HFFc6 (cell line): ENCODE measurements around the gene KLF6. TPM values are rescaled to one million over a fixed set of nuclear protein-coding genes. Genes with fewer than 3 reads are reported as not detected.

Source experiments
- DNase-seq: peaks from one replicate; pipeline ENCODE4 v3.0.0-alpha.2; 2018
- H3K27ac Mint-ChIP-seq: 2 replicates; pipeline ENCODE4 v1.8.0; 2020; ENCODE audit warnings: mild to moderate bottlenecking, mixed read lengths
- H3K27me3 Mint-ChIP-seq: 2 replicates; pipeline ENCODE4 v1.8.0; 2021; ENCODE audit warnings: mild to moderate bottlenecking, moderate library complexity, mixed read lengths; ENCODE audit not compliant: insufficient read depth
- H3K36me3 Mint-ChIP-seq: 2 replicates; pipeline ENCODE4 v1.8.0; 2021; ENCODE audit warnings: low read depth, mixed read lengths
- H3K4me1 Mint-ChIP-seq: 2 replicates; pipeline ENCODE4 v1.8.0; 2020; ENCODE audit warnings: low read depth, mixed read lengths
- H3K4me3 Mint-ChIP-seq: 2 replicates; pipeline ENCODE4 v1.8.0; 2020; ENCODE audit warnings: mild to moderate bottlenecking, moderate library complexity, mixed read lengths
- H3K9me3 Mint-ChIP-seq: 2 replicates; pipeline ENCODE4 v1.8.0; 2020; ENCODE audit warnings: mild to moderate bottlenecking, mixed read lengths
- total RNA-seq, 6 experiments: library from RNA; stranded (reverse); fragmentation: NEBNext Ultra II Directional; extraction: Animal tissue kit (Norgen Biotek cat#: 25700); gene quantifications; 2 replicates in 1 of 6; 3 replicates in 5 of 6; pipeline ENCODE4 v1.2.3, GENCODE V29; 2021
- TF ChIP-seq, protein P1 (sequence below): fragments of 200-600 bp; sonication (generic); IDR thresholded peaks from 2 replicates; pipeline ENCODE4 v1.5.0; 2021; ENCODE audit warnings: antibody characterized with exemption, mild to moderate bottlenecking

Gene KLF6
- total RNA-seq, 6 experiments from 2014 or later: 114 to 154 (median 142) TPM

DNA sequence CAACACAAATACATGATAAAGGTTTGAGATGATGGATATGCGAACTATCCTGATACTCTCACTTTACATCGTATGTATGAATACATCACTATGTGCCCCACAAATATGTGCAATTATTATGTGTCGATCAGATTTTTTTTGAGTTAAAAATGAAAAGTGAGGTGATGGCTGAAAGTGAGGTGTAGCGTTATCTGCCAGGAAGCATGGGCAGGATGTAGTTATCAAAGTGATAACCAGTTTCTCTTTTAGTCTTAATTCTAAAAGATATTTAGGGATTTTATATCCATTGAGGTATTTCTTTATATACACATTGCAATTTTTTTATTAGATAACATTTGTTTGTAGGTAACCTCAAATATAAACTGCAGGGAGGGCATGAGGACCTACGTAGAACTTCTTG, 15.6 kb upstream of the KLF6 start:
- Mint-ChIP-seq H3K36me3 (no peaks in the 10 kb centered on the region), H3K4me3 (no peak overlapping the region), H3K4me1 (peaks cover 31% of the 10 kb centered on the region), H3K27me3 (no peaks in the 10 kb centered on the region), H3K9me3 (no peaks in the 10 kb centered on the region), H3K27ac (no peak overlapping the region)
- DNase-seq: no peak
- TF ChIP-seq, protein P1, sequence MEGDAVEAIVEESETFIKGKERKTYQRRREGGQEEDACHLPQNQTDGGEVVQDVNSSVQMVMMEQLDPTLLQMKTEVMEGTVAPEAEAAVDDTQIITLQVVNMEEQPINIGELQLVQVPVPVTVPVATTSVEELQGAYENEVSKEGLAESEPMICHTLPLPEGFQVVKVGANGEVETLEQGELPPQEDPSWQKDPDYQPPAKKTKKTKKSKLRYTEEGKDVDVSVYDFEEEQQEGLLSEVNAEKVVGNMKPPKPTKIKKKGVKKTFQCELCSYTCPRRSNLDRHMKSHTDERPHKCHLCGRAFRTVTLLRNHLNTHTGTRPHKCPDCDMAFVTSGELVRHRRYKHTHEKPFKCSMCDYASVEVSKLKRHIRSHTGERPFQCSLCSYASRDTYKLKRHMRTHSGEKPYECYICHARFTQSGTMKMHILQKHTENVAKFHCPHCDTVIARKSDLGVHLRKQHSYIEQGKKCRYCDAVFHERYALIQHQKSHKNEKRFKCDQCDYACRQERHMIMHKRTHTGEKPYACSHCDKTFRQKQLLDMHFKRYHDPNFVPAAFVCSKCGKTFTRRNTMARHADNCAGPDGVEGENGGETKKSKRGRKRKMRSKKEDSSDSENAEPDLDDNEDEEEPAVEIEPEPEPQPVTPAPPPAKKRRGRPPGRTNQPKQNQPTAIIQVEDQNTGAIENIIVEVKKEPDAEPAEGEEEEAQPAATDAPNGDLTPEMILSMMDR: no peak

DNA sequence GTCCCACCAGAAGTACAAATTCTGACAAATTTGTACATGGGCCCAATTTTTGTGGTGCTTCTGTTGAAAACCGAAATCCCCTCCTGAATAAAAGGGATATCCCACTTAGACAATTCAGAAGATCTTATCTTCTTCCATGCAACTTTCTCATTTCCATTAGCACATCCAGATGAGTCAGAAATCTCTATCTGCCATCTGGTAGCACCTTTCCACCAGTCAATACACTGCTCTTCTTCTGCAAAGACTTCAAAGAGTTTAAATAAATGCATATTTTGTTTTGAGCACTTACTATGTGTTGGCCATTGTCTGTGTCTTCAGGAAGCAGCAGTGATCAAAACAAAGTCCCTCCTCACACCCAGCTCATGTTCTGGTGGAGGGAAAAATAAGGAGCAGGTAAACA, 12.7 kb upstream of the KLF6 start:
- Mint-ChIP-seq H3K27ac (no peak overlapping the region), H3K27me3 (no peaks in the 10 kb centered on the region), H3K4me1 (peaks cover 7% of the 10 kb centered on the region), H3K36me3 (no peaks in the 10 kb centered on the region), H3K4me3 (no peak overlapping the region), H3K9me3 (peaks cover 9% of the 10 kb centered on the region; the same call in 1 of the 2 replicates)
- TF ChIP-seq, protein P1: no peak
- no peak for DNase-seq

DNA sequence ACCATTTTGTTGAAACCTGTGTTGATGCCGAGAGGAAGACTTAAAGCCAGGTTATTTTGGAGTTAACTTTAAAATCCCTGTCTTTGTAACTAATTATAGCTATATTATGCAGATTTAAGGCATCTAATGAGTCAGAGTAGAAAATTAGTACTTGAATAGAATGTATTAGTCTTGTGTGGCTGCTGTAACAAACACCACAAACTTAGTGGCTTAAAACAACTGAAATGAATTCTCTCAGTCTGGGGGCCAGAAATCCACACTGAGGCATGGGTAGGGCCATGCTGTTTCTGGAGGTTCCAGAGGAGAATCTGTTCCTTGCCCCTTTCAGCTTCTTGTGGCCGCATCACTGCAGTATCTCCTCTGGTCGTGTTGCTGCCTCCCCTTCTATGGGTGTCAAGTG, 8.5 kb upstream of the KLF6 start:
- H3K36me3 Mint-ChIP-seq: no peaks in the 10 kb centered on the region

DNA sequence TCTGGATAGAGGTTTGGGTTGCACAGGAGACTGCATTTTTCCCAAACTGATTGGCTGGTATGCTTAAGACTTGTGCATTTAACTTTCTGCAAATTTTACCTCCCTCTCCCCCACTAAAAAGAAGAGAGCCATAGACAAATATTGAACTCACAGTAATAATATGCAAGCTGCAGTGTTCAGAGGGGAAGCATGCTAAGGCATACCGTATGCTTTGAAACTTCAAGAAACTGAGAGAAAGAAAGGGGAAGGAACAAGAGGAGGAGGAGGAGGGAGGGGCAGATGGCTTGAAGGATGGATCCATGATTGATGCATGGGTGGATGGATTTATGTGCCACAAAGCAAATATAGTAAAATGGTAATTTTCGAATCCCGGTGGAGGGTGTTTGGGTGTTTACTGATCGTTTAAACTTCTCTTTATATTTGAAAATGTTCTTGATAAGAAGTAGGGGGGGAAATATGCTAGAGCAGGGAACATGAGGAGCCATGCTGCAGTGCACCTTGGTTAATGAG, 7.8 kb upstream of the KLF6 start:
- Mint-ChIP-seq H3K4me3 (no peak overlapping the region), H3K27ac (peak overlapping the region; percentile 42; the same call in 1 of the 2 replicates), H3K27me3 (peaks cover 2% of the 10 kb centered on the region), H3K9me3 (peaks cover 18% of the 10 kb centered on the region), H3K4me1 (peaks cover 17% of the 10 kb centered on the region), H3K36me3 (no peaks in the 10 kb centered on the region)
- TF ChIP-seq, protein P1: no peak
- DNase-seq: no peak

More for the DNA sequence above, 8.5 kb upstream of the KLF6 start:
- H3K4me1 Mint-ChIP-seq: peaks cover 17% of the 10 kb centered on the region
- H3K27me3 Mint-ChIP-seq: peaks cover 2% of the 10 kb centered on the region
- no peak for DNase-seq
- no peak overlapping the region for H3K4me3 Mint-ChIP-seq
- TF ChIP-seq, protein P1: no peak
- peaks cover 18% of the 10 kb centered on the region for H3K9me3 Mint-ChIP-seq
- no peak overlapping the region for H3K27ac Mint-ChIP-seq

DNA sequence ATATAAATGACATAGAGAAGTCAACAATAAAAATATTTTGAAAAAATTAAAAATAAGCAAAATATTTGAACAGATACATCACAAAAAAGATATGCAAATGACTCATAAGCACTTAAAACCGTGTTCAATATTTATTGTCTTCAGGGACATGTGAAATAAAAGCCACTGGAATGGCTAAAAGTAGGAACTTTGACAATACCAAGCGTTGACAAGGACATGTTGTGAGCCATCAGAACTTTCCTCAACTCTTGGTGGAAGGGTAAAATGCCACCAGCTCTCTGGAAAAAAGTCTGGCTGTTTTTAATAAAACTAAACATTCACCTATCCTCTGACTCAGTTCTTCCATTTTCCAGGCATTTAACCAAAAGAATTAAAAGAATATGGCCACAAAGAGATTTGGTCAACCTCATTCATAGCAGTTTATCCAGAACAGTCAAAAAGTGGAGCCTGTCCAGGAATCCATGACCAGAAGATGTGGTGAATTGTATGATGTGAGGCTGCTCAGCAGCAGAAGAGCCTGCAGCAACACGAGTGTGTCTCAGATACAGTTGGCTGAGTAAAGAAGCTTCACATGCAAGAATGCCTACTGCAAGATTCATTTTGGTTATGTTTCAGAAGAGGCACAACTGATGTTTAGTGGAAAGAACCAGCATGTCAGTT, 7.1 kb upstream of the KLF6 start:
- Mint-ChIP-seq H3K27ac (peak overlapping the region; percentile 42), H3K9me3 (peaks cover 18% of the 10 kb centered on the region), H3K36me3 (no peaks in the 10 kb centered on the region), H3K4me1 (peaks cover 20% of the 10 kb centered on the region), H3K4me3 (no peak overlapping the region), H3K27me3 (peaks cover 2% of the 10 kb centered on the region)
- no peak for DNase-seq
- TF ChIP-seq, protein P1: no peak
